Jurkat, Clone E6-1 (cell line): ENCODE data around the gene TMEM247.
"Not testable (repeated sequence)": the region's sequence is repeated elsewhere in the genome, so short reads cannot be mapped to it uniquely, and the experiment has no call there.

Experiments
- DNase-seq: peaks from one replicate; pipeline ENCODE4 v3.0.0-alpha.2; 2011; ENCODE audit warnings: low read depth, low spot score
- H3K4me3 ChIP-seq: 2 replicates; pipeline ENCODE4 v1.5.1; 2011; ENCODE audit warnings: mild to moderate bottlenecking, low read length, control low read depth, moderate library complexity

Gene TMEM247

GRCh38 chr2:46451131-46451711, 28.1 kb upstream of the TMEM247 start:
- no peak overlapping the region for H3K4me3 ChIP-seq
- no peak for DNase-seq

- no peak for DNase-seq
- H3K4me3 ChIP-seq, result no peak overlapping the region
These were observed 22.6 kb upstream of the TMEM247 start for GRCh38 chr2:46456789-46457188.

- no peak for DNase-seq
- H3K4me3 ChIP-seq, result no peak overlapping the region
These were observed 20.4 kb upstream of the TMEM247 start for GRCh38 chr2:46458763-46459500.

GRCh38 chr2:46459694-46460093, 19.7 kb upstream of the TMEM247 start:
- DNase-seq, result no peak
- H3K4me3 ChIP-seq, result no peak overlapping the region

GRCh38 chr2:46460241-46460921, 19.0 kb upstream of the TMEM247 start:
- no peak overlapping the region for H3K4me3 ChIP-seq
- no peak for DNase-seq

GRCh38 chr2:46461011-46461674, 18.2 kb upstream of the TMEM247 start:
- H3K4me3 ChIP-seq, result no peak overlapping the region

GRCh38 chr2:46461709-46462171, 17.6 kb upstream of the TMEM247 start:
- DNase-seq, result no peak
- H3K4me3 ChIP-seq, result no peak overlapping the region

More at GRCh38 chr2:46461011-46461674, 18.2 kb upstream of the TMEM247 start:
- no peak for DNase-seq

GRCh38 chr2:46462936-46463335, 16.4 kb upstream of the TMEM247 start:
- no peak for DNase-seq
- no peak overlapping the region for H3K4me3 ChIP-seq

- DNase-seq, result no peak
- H3K4me3 ChIP-seq, result no peak overlapping the region
These were observed 10.2 kb upstream of the TMEM247 start for GRCh38 chr2:46469116-46469515.

- H3K4me3 ChIP-seq, result no peak overlapping the region
- DNase-seq, result no peak
These were observed 9.7 kb upstream of the TMEM247 start for GRCh38 chr2:46469700-46470099.

- no peak for DNase-seq
- H3K4me3 ChIP-seq, result no peak overlapping the region
These were observed 9.2 kb upstream of the TMEM247 start for GRCh38 chr2:46470114-46470628.

- no peak overlapping the region for H3K4me3 ChIP-seq
- DNase-seq, result no peak
These were observed 8.3 kb upstream of the TMEM247 start for GRCh38 chr2:46471019-46471583.

GRCh38 chr2:46471697-46472096, 7.7 kb upstream of the TMEM247 start:
- no peak for DNase-seq
- H3K4me3 ChIP-seq, result no peak overlapping the region

GRCh38 chr2:46472165-46472564, 7.2 kb upstream of the TMEM247 start:
- not testable (repeated sequence) for H3K4me3 ChIP-seq, DNase-seq

GRCh38 chr2:46477462-46477861, 1.9 kb upstream of the TMEM247 start:
- not testable (repeated sequence) for DNase-seq, H3K4me3 ChIP-seq

GRCh38 chr2:46477925-46478324, 1.4 kb upstream of the TMEM247 start:
- DNase-seq, result no peak
- no peak overlapping the region for H3K4me3 ChIP-seq

- DNase-seq, result no peak
These were observed 1.2 kb downstream of the TMEM247 start for GRCh38 chr2:46480562-46480961.

GRCh38 chr2:46481198-46482193, 2.1 kb downstream of the TMEM247 start:
- H3K4me3 ChIP-seq, result no peak overlapping the region
- no peak for DNase-seq

More at GRCh38 chr2:46480562-46480961, 1.2 kb downstream of the TMEM247 start:
- H3K4me3 ChIP-seq, result no peak overlapping the region
